Fibroblast of lung (primary cell): Measurements from ENCODE around the gene ADAMTS16. TPM values are rescaled to one million over a fixed set of nuclear protein-coding genes. Genes with fewer than 3 reads are reported as not detected.

Experiments used
- DNase-seq, 2 donors: peaks; one replicate each; pipeline versions ENCODE4 v3.0.0 to v3.0.0-alpha.2; 2010; ENCODE audit warnings: low read depth in 2 of 2
- H2AFZ ChIP-seq: 2 replicates; pipeline ENCODE4 v1.5.1; 2012; ENCODE audit warnings: low read length, control low read depth, inconsistent platforms
- H3K27ac ChIP-seq: 2 replicates; pipeline ENCODE4 v1.5.1; 2011; ENCODE audit warnings: low read length, control low read depth; ENCODE audit not compliant: insufficient read depth
- H3K27me3 ChIP-seq: 2 replicates; pipeline ENCODE4 v1.5.1; 2011; ENCODE audit warnings: mild to moderate bottlenecking, low read length; ENCODE audit not compliant: control insufficient read depth, insufficient read depth
- H3K36me3 ChIP-seq: 2 replicates; pipeline ENCODE4 v1.5.1; 2011; ENCODE audit warnings: low read length; ENCODE audit not compliant: control insufficient read depth, insufficient read depth
- H3K4me1 ChIP-seq: 2 replicates; pipeline ENCODE4 v1.5.1; 2011; ENCODE audit warnings: low read length; ENCODE audit not compliant: control insufficient read depth, insufficient read depth; ENCODE audit errors: extremely low read depth
- H3K4me2 ChIP-seq: 2 replicates; pipeline ENCODE4 v1.5.1; 2011; ENCODE audit warnings: low read length, control low read depth; ENCODE audit not compliant: insufficient read depth; ENCODE audit errors: extremely low read depth
- H3K4me3 ChIP-seq, 4 experiments: fragments of 200-600 bp in 1 of 4; sonication (generic) in 1 of 4; replicated peaks in 1 of 4; 2 replicates each; pipeline ENCODE4 v1.5.1; 2011 to 2016; ENCODE audit warnings: low read length in 4 of 4, low read depth in 3 of 4, mild to moderate bottlenecking in 3 of 4, control low read depth in 2 of 4, inconsistent platforms in 1 of 4, mixed read lengths in 1 of 4; ENCODE audit not compliant: insufficient read depth in 1 of 4; ENCODE audit errors: control extremely low read depth in 1 of 4
- H3K79me2 ChIP-seq: 2 replicates; pipeline ENCODE4 v1.5.1; 2012; ENCODE audit warnings: mild to moderate bottlenecking, low read length, inconsistent platforms; ENCODE audit not compliant: control insufficient read depth, insufficient read depth
- H3K9ac ChIP-seq: 2 replicates; pipeline ENCODE4 v1.5.1; 2011; ENCODE audit warnings: mild to moderate bottlenecking, low read length, control low read depth; ENCODE audit not compliant: insufficient read depth
- H3K9me3 ChIP-seq: 2 replicates; pipeline ENCODE4 v1.5.1; 2012; ENCODE audit warnings: low read depth, low read length; ENCODE audit not compliant: control insufficient read depth, insufficient read depth
- H4K20me1 ChIP-seq: 2 replicates; pipeline ENCODE4 v1.5.1; 2011; ENCODE audit warnings: low read length; ENCODE audit not compliant: control insufficient read depth, insufficient read depth; ENCODE audit errors: extremely low read depth
- CTCF ChIP-seq, 2 donors: IDR thresholded peaks in 1 of 2; conservative IDR thresholded peaks in 1 of 2; 1 replicate in 1 of 2; 2 replicates in 1 of 2; pipeline ENCODE4 v1.5.1; 2011 to 2012; ENCODE audit warnings: low read length in 2 of 2, control low read depth in 1 of 2, inconsistent platforms in 1 of 2, low read depth in 1 of 2, mild to moderate bottlenecking in 1 of 2
- EZH2 ChIP-seq: IDR thresholded peaks from 2 replicates; pipeline ENCODE4 v1.5.1; 2012; ENCODE audit warnings: low read length, control low read depth, mild to moderate bottlenecking; ENCODE audit errors: missing control alignments
- polyA plus RNA-seq, 2 donors: library from polyadenylated mRNA; depleted of rRNA in 1 of 2; stranded (reverse) in 1 of 2; unstranded in 1 of 2; fragments of >200 nt; gene quantifications; 2 replicates each; pipeline ENCODE4 v1.2.1, GENCODE V29; 2011 to 2012; ENCODE audit warnings: missing spikeins in 1 of 2
- total RNA-seq: library from RNA; depleted of rRNA; stranded (reverse); fragments of >200 nt; gene quantifications from 2 replicates; pipeline ENCODE4 v1.2.1, GENCODE V29; 2014

ADAMTS16 gene
- total and polyA plus RNA-seq, 2 donors (not counting 1 experiment from before 2014, with no cell fraction given), result 0.06 to 0.17 TPM

- Histone ChIP-seq H3K9me3 (no peaks in the 10 kb centered on the region), H3K27me3 (no peaks in the 10 kb centered on the region), H3K79me2 (no peaks in the 10 kb centered on the region), H4K20me1 (no peaks in the 10 kb centered on the region), H2AFZ (no peak overlapping the region), H3K4me2 (no peak overlapping the region), H3K9ac (no peak overlapping the region), H3K36me3 (no peaks in the 10 kb centered on the region), H3K4me3 (no peak overlapping the region), H3K4me1 (no peaks in the 10 kb centered on the region), H3K27ac (no peak overlapping the region)
- TF ChIP-seq EZH2 (no peak), CTCF (conservative IDR thresholded peaks at IDR 0.05 in 1 of 2, IDR thresholded peaks at IDR 0.05 in 1 of 2; ENCODE audit: low read depth in 1 of 2, low read length in 2 of 2) (no peak)
- no peak for DNase-seq
Measured at GRCh38 chr5:5273976-5274375, 133.8 kb downstream of the ADAMTS16 start.

- no peak overlapping the region for H3K4me3 ChIP-seq
- H3K4me2 ChIP-seq, result no peak overlapping the region
- H3K9ac ChIP-seq, result no peak overlapping the region
- TF ChIP-seq EZH2 (no peak), CTCF (conservative IDR thresholded peaks at IDR 0.05 in 1 of 2, IDR thresholded peaks at IDR 0.05 in 1 of 2; ENCODE audit: low read depth in 1 of 2, low read length in 2 of 2) (no peak)
- no peaks in the 10 kb centered on the region for H3K79me2 ChIP-seq
- H2AFZ ChIP-seq, result no peak overlapping the region
- H3K27me3 ChIP-seq, result no peaks in the 10 kb centered on the region
- no peak for DNase-seq
- H3K9me3 ChIP-seq, result no peaks in the 10 kb centered on the region
- H3K27ac ChIP-seq, result no peak overlapping the region
- H3K36me3 ChIP-seq, result no peaks in the 10 kb centered on the region
- H3K4me1 ChIP-seq, result no peaks in the 10 kb centered on the region
- no peaks in the 10 kb centered on the region for H4K20me1 ChIP-seq
Measured at GRCh38 chr5:5275211-5275610, 135.1 kb downstream of the ADAMTS16 start.

- no peak overlapping the region for H3K27ac ChIP-seq
- no peak for DNase-seq
- no peak overlapping the region for H3K9ac ChIP-seq
- H3K4me2 ChIP-seq, result no peak overlapping the region
- H4K20me1 ChIP-seq, result no peaks in the 10 kb centered on the region
- H3K27me3 ChIP-seq, result no peaks in the 10 kb centered on the region
- no peak for TF ChIP-seq CTCF (conservative IDR thresholded peaks at IDR 0.05 in 1 of 2, IDR thresholded peaks at IDR 0.05 in 1 of 2; ENCODE audit: low read depth in 1 of 2, low read length in 2 of 2)
- no peaks in the 10 kb centered on the region for H3K36me3 ChIP-seq
- no peaks in the 10 kb centered on the region for H3K4me1 ChIP-seq
- no peak overlapping the region for H3K4me3 ChIP-seq
- no peak overlapping the region for H2AFZ ChIP-seq
- no peaks in the 10 kb centered on the region for H3K79me2 ChIP-seq
- H3K9me3 ChIP-seq, result no peaks in the 10 kb centered on the region
Measured at GRCh38 chr5:5276430-5276829, 136.3 kb downstream of the ADAMTS16 start.
